Progenitor cell of endocrine pancreas (in vitro differentiated cells): Measurements from ENCODE around the gene ZNF593OS. TPM values are rescaled to one million over a fixed set of nuclear protein-coding genes. Genes with fewer than 3 reads are reported as not detected.

Experiments
- DNase-seq: peaks from one replicate; pipeline ENCODE4 v3.0.0; 2021; ENCODE audit warnings: low spot score; ENCODE audit not compliant: unreplicated experiment
- H3K27ac Mint-ChIP-seq: 2 replicates; pipeline ENCODE4 v1.8.0; 2021; ENCODE audit warnings: mild to moderate bottlenecking, moderate library complexity, mixed read lengths
- H3K27me3 Mint-ChIP-seq: 2 replicates; pipeline ENCODE4 v1.8.0; 2021; ENCODE audit warnings: mixed read lengths
- H3K36me3 Mint-ChIP-seq: 2 replicates; pipeline ENCODE4 v1.8.0; 2022; ENCODE audit warnings: mixed read lengths; ENCODE audit not compliant: insufficient read depth
- H3K4me1 Mint-ChIP-seq: 2 replicates; pipeline ENCODE4 v1.8.0; 2021; ENCODE audit warnings: low read depth, mixed read lengths
- H3K4me3 Mint-ChIP-seq: 2 replicates; pipeline ENCODE4 v1.8.0; 2021; ENCODE audit warnings: low read depth, mild to moderate bottlenecking, moderate library complexity, mixed read lengths
- H3K9me3 Mint-ChIP-seq: 2 replicates; pipeline ENCODE4 v1.8.0; 2021; ENCODE audit warnings: low read depth, mixed read lengths
- total RNA-seq: library from RNA; stranded (reverse); gene quantifications from 2 replicates; pipeline ENCODE4 v1.2.1, GENCODE V29; 2021
- TF ChIP-seq, protein P1 (sequence below): fragments of 200-600 bp; sonication (generic); IDR thresholded peaks from one replicate; pipeline ENCODE4 v1.5.0; 2021; ENCODE audit warnings: antibody characterized with exemption, mild to moderate bottlenecking; ENCODE audit not compliant: unreplicated experiment

The ZNF593OS gene
- total RNA-seq, 1 donor from 2014 or later, result not detected

DNA sequence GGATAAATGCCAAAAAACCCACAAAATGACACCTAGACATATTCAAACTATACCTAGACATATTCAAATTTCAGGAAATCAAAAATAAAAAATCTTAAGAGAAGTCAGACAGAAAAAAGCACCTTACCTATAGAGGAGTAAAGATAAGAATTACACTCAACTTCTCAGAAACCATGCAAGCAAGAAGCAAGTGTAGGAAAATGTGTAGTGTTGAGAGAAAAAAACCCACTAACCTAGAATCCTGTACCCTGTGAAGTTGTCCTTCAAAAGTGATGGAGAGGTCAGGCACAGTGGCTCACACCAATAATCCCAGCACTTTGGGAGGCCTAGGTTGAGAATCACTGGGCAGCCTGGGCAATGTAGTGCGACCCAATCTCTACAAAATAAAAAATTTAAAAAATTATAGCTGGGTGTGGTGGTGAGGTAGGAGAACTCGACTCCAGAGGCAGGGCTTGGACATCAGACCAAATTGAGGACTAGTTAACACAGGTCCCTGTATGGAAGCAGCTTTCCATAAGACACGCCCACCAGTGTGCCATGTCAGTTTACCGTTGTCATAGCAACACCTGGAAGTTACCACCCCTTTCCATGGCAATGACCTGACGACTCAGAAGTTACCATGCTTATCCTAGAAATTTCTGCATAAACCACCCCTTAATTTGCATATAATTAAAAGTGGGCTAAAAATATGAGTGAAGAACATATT is 39.4 kb downstream of the ZNF593OS start:
- Mint-ChIP-seq H3K4me1 (peaks cover 4% of the 10 kb centered on the region), H3K4me3 (no peak overlapping the region), H3K27ac (no peak overlapping the region), H3K36me3 (no peaks in the 10 kb centered on the region), H3K9me3 (peaks cover 5% of the 10 kb centered on the region), H3K27me3 (peaks cover 12% of the 10 kb centered on the region)
- no peak for DNase-seq
- TF ChIP-seq, protein P1, sequence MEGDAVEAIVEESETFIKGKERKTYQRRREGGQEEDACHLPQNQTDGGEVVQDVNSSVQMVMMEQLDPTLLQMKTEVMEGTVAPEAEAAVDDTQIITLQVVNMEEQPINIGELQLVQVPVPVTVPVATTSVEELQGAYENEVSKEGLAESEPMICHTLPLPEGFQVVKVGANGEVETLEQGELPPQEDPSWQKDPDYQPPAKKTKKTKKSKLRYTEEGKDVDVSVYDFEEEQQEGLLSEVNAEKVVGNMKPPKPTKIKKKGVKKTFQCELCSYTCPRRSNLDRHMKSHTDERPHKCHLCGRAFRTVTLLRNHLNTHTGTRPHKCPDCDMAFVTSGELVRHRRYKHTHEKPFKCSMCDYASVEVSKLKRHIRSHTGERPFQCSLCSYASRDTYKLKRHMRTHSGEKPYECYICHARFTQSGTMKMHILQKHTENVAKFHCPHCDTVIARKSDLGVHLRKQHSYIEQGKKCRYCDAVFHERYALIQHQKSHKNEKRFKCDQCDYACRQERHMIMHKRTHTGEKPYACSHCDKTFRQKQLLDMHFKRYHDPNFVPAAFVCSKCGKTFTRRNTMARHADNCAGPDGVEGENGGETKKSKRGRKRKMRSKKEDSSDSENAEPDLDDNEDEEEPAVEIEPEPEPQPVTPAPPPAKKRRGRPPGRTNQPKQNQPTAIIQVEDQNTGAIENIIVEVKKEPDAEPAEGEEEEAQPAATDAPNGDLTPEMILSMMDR, result no peak

DNA sequence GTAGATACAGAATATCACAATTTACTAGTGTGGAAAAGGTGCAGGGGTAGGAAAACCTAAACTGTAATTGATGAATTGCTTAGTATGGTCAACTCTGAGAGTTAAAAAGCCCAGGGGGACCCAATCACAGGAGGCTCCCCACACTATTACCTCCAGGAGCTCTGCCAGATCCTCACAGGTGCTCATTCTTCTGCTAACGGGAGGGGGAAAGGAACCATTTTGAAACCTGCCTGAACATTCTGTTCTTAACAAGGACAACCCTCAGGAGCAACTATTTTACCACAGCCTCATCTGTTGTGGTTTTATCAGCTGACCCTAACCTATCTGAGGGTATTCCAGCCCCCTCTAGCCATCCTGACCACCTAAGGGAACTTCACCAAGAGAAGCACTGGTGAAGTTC is 40.9 kb downstream of the ZNF593OS start:
- DNase-seq, result no peak
- no peak overlapping the region for H3K27ac Mint-ChIP-seq
- no peak overlapping the region for H3K4me3 Mint-ChIP-seq
- H3K36me3 Mint-ChIP-seq, result no peaks in the 10 kb centered on the region
- TF ChIP-seq, protein P1, result no peak
- peaks cover 12% of the 10 kb centered on the region for H3K27me3 Mint-ChIP-seq
- peaks cover 5% of the 10 kb centered on the region for H3K9me3 Mint-ChIP-seq
- peaks cover 4% of the 10 kb centered on the region for H3K4me1 Mint-ChIP-seq

- Mint-ChIP-seq H3K27me3 (peaks cover 12% of the 10 kb centered on the region), H3K9me3 (no peaks in the 10 kb centered on the region), H3K4me3 (no peak overlapping the region), H3K36me3 (no peaks in the 10 kb centered on the region), H3K27ac (no peak overlapping the region), H3K4me1 (peaks cover 4% of the 10 kb centered on the region)
- DNase-seq, result no peak
- TF ChIP-seq, protein P1, result no peak
These were observed 41.9 kb downstream of the ZNF593OS start for GRCh38 chr1:26129778-26130177.

GRCh38 chr1:26127235-26128163 is 44.1 kb downstream of the ZNF593OS start:
- no peak overlapping the region for H3K4me3 Mint-ChIP-seq
- H3K27ac Mint-ChIP-seq, result no peak overlapping the region
- H3K4me1 Mint-ChIP-seq, result peaks cover 4% of the 10 kb centered on the region
- DNase-seq, result no peak
- H3K36me3 Mint-ChIP-seq, result peaks cover 4% of the 10 kb centered on the region
- peaks cover 12% of the 10 kb centered on the region for H3K27me3 Mint-ChIP-seq
- TF ChIP-seq, protein P1, result no peak
- no peaks in the 10 kb centered on the region for H3K9me3 Mint-ChIP-seq

GRCh38 chr1:26126321-26127084 is 45.1 kb downstream of the ZNF593OS start:
- Mint-ChIP-seq H3K27ac (no peak overlapping the region), H3K9me3 (no peaks in the 10 kb centered on the region), H3K4me1 (peaks cover 4% of the 10 kb centered on the region), H3K36me3 (peaks cover 8% of the 10 kb centered on the region), H3K27me3 (peaks cover 12% of the 10 kb centered on the region), H3K4me3 (no peak overlapping the region)
- TF ChIP-seq, protein P1, result no peak
- no peak for DNase-seq
